ENCODE data around the gene SCG3. TPM values are rescaled to one million over a fixed set of nuclear protein-coding genes. Genes with fewer than 3 reads are reported as not detected.

SCG3 gene
- total RNA-seq, 1 donor from 2014 or later = 1.8 TPM

GRCh38 chr15:51752888-51753287 is 71.6 kb downstream of the SCG3 start:
- Histone ChIP-seq H3K79me2 (ENCODE audit: insufficient read depth, low read length) (no peaks in the 10 kb centered on the region), H3K9ac (ENCODE audit: low read length) (no peak overlapping the region), H3K9me3 (ENCODE audit: insufficient read depth, low read depth, low read length) (no peaks in the 10 kb centered on the region), H3K27ac (ENCODE audit: low read depth, low read length) (no peak overlapping the region), H3K4me3 (ENCODE audit: insufficient read depth, low read depth, low read length) (no peak overlapping the region), H3K4me1 (ENCODE audit: insufficient read depth, low read length) (peaks cover 6% of the 10 kb centered on the region), H2AFZ (ENCODE audit: low read depth, low read length) (no peak overlapping the region), H3K36me3 (ENCODE audit: insufficient read depth, low read length) (no peaks in the 10 kb centered on the region), H3K4me2 (ENCODE audit: low read length) (no peak overlapping the region), H3K27me3 (ENCODE audit: insufficient read depth, low read length) (peaks cover 33% of the 10 kb centered on the region), H4K20me1 (ENCODE audit: insufficient read depth, low read length) (peaks cover 3% of the 10 kb centered on the region)
- FAIRE-seq (no peak), DNase-seq (ENCODE audit: low read depth) (no peak)
- H3K4me1 Mint-ChIP-seq (ENCODE audit: low read depth, unreplicated experiment) = no peaks in the 10 kb centered on the region
- no peak for TF ChIP-seq EZH2 (IDR thresholded peaks at IDR 0.05; ENCODE audit: insufficient read depth, low read length)
- no peak for TF ChIP-seq CTCF (IDR thresholded peaks at IDR 0.05; ENCODE audit: insufficient read depth, low read depth, low read length)
- peak overlapping the region; percentile 63 for H3K4me3 Mint-ChIP-seq (ENCODE audit: unreplicated experiment)
- H3K27me3 Mint-ChIP-seq (ENCODE audit: low read depth, unreplicated experiment) = peaks cover 35% of the 10 kb centered on the region
- H3K36me3 Mint-ChIP-seq (ENCODE audit: low read depth, unreplicated experiment) = no peaks in the 10 kb centered on the region
- no peaks in the 10 kb centered on the region for H3K9me3 Mint-ChIP-seq (ENCODE audit: unreplicated experiment)
- no peak overlapping the region for H3K27ac Mint-ChIP-seq (ENCODE audit: unreplicated experiment)

GRCh38 chr15:51754267-51754666 is 73.0 kb downstream of the SCG3 start:
- no peak overlapping the region for H3K27ac Mint-ChIP-seq (ENCODE audit: unreplicated experiment)
- Histone ChIP-seq H3K4me2 (ENCODE audit: low read length) (no peak overlapping the region), H3K27ac (ENCODE audit: low read depth, low read length) (no peak overlapping the region), H3K4me1 (ENCODE audit: insufficient read depth, low read length) (peaks cover 14% of the 10 kb centered on the region), H3K9me3 (ENCODE audit: insufficient read depth, low read depth, low read length) (no peaks in the 10 kb centered on the region), H3K36me3 (ENCODE audit: insufficient read depth, low read length) (no peaks in the 10 kb centered on the region), H3K9ac (ENCODE audit: low read length) (no peak overlapping the region), H2AFZ (ENCODE audit: low read depth, low read length) (no peak overlapping the region), H3K79me2 (ENCODE audit: insufficient read depth, low read length) (no peaks in the 10 kb centered on the region), H3K27me3 (ENCODE audit: insufficient read depth, low read length) (peaks cover 23% of the 10 kb centered on the region), H3K4me3 (ENCODE audit: insufficient read depth, low read depth, low read length) (no peak overlapping the region), H4K20me1 (ENCODE audit: insufficient read depth, low read length) (peaks cover 11% of the 10 kb centered on the region)
- H3K4me3 Mint-ChIP-seq (ENCODE audit: unreplicated experiment) = no peak overlapping the region
- H3K36me3 Mint-ChIP-seq (ENCODE audit: low read depth, unreplicated experiment) = no peaks in the 10 kb centered on the region
- H3K9me3 Mint-ChIP-seq (ENCODE audit: unreplicated experiment) = no peaks in the 10 kb centered on the region
- no peak for FAIRE-seq
- no peak for DNase-seq (ENCODE audit: low read depth)
- H3K4me1 Mint-ChIP-seq (ENCODE audit: low read depth, unreplicated experiment) = peaks cover 4% of the 10 kb centered on the region
- peaks cover 28% of the 10 kb centered on the region for H3K27me3 Mint-ChIP-seq (ENCODE audit: low read depth, unreplicated experiment)
- TF ChIP-seq CTCF (IDR thresholded peaks at IDR 0.05; ENCODE audit: insufficient read depth, low read depth, low read length) (no peak), EZH2 (IDR thresholded peaks at IDR 0.05; ENCODE audit: insufficient read depth, low read length) (no peak)

- H3K4me2 ChIP-seq (ENCODE audit: low read length) = no peak overlapping the region
- no peak overlapping the region for H2AFZ ChIP-seq (ENCODE audit: low read depth, low read length)
- peaks cover 11% of the 10 kb centered on the region for H4K20me1 ChIP-seq (ENCODE audit: insufficient read depth, low read length)
- Mint-ChIP-seq H3K27me3 (ENCODE audit: low read depth, unreplicated experiment) (peaks cover 13% of the 10 kb centered on the region), H3K36me3 (ENCODE audit: low read depth, unreplicated experiment) (no peaks in the 10 kb centered on the region), H3K4me1 (ENCODE audit: low read depth, unreplicated experiment) (peaks cover 4% of the 10 kb centered on the region), H3K27ac (ENCODE audit: unreplicated experiment) (no peak overlapping the region), H3K9me3 (ENCODE audit: unreplicated experiment) (no peaks in the 10 kb centered on the region), H3K4me3 (ENCODE audit: unreplicated experiment) (no peak overlapping the region)
- no peak overlapping the region for H3K9ac ChIP-seq (ENCODE audit: low read length)
- no peak overlapping the region for H3K4me3 ChIP-seq (ENCODE audit: insufficient read depth, low read depth, low read length)
- no peaks in the 10 kb centered on the region for H3K9me3 ChIP-seq (ENCODE audit: insufficient read depth, low read depth, low read length)
- H3K27me3 ChIP-seq (ENCODE audit: insufficient read depth, low read length) = peaks cover 8% of the 10 kb centered on the region
- H3K79me2 ChIP-seq (ENCODE audit: insufficient read depth, low read length) = no peaks in the 10 kb centered on the region
- no peak for FAIRE-seq
- H3K4me1 ChIP-seq (ENCODE audit: insufficient read depth, low read length) = peaks cover 17% of the 10 kb centered on the region
- no peak for DNase-seq (ENCODE audit: low read depth)
- no peaks in the 10 kb centered on the region for H3K36me3 ChIP-seq (ENCODE audit: insufficient read depth, low read length)
- no peak overlapping the region for H3K27ac ChIP-seq (ENCODE audit: low read depth, low read length)
- TF ChIP-seq EZH2 (IDR thresholded peaks at IDR 0.05; ENCODE audit: insufficient read depth, low read length) (no peak), CTCF (IDR thresholded peaks at IDR 0.05; ENCODE audit: insufficient read depth, low read depth, low read length) (no peak)
Observed at GRCh38 chr15:51755790-51756189, 74.5 kb downstream of the SCG3 start.

Data from astrocyte (in vitro differentiated cells and primary cell).